Esophagus mucosa (tissue), 1 donor: Measurements from ENCODE around the gene C4BPA. TPM values are rescaled to one million over a fixed set of nuclear protein-coding genes. Genes with fewer than 3 reads are reported as not detected.

Experiments used
- ATAC-seq: fragments of 200-7000 bp; cut with Tn5 transposase; one replicate; pipeline ENCODE4 v1.9.1; 2020
- total RNA-seq: library from RNA; stranded (reverse); gene quantifications from one replicate; pipeline ENCODE4 v1.2.4, GENCODE V29; 2023
- donor health status: DM: yes; HTN: yes; CAD: no.

C4BPA gene
- total RNA-seq, 1 donor from 2014 or later, result 0.24 TPM

- ATAC-seq, result no peak
Measured at GRCh38 chr1:207191776-207192175, 87.7 kb downstream of the C4BPA start.

GRCh38 chr1:207194197-207194596 is 90.2 kb downstream of the C4BPA start:
- ATAC-seq, result no peak

Other genes starting within 250 kb of the C4BPA start
- gene IL20, start 238.6 kb upstream of the C4BPA start, total RNA-seq, result not detected
- gene IL24, start 206.8 kb upstream of the C4BPA start, total RNA-seq, result 0.12 TPM
- 2.9 TPM for gene FCMR, start 182.3 kb upstream of the C4BPA start, total RNA-seq
- gene PIGR, start 157.8 kb upstream of the C4BPA start, total RNA-seq, result 35.4 TPM
- 0.08 TPM for gene FCAMR, start 133.8 kb upstream of the C4BPA start, total RNA-seq
- gene C1orf116, start 71.5 kb upstream of the C4BPA start, total RNA-seq, result 62.2 TPM
- gene YOD1, start 53.0 kb upstream of the C4BPA start, total RNA-seq, result 14.4 TPM
- gene PFKFB2, start 51.0 kb upstream of the C4BPA start, total RNA-seq, result 20.3 TPM
- gene C4BPB, start 15.4 kb upstream of the C4BPA start, total RNA-seq, result not detected
- 54.1 TPM for gene CD55, start 217.4 kb downstream of the C4BPA start, total RNA-seq